ENCODE measurements around the gene TCP11L2.
"Not testable (repeated sequence)": the region's sequence is repeated elsewhere in the genome, so short reads cannot be mapped to it uniquely, and the experiment has no call there.

Gene TCP11L2

GRCh38 chr12:106309671-106310505, 7.4 kb downstream of the TCP11L2 start:
- DNase-seq = no peak

- no peak for DNase-seq
Observed at GRCh38 chr12:106310687-106311086, 8.2 kb downstream of the TCP11L2 start.

- no peak for DNase-seq
Observed at GRCh38 chr12:106311139-106311538, 8.6 kb downstream of the TCP11L2 start.

GRCh38 chr12:106313413-106313812, 10.9 kb downstream of the TCP11L2 start:
- not testable (repeated sequence) for DNase-seq

GRCh38 chr12:106315523-106315922, 13.0 kb downstream of the TCP11L2 start:
- no peak for DNase-seq

- DNase-seq = no peak
Observed at GRCh38 chr12:106317406-106318082, 15.0 kb downstream of the TCP11L2 start.

- DNase-seq = no peak
Observed at GRCh38 chr12:106321139-106321850, 18.8 kb downstream of the TCP11L2 start.

GRCh38 chr12:106323537-106323936, 21.0 kb downstream of the TCP11L2 start:
- no peak for DNase-seq

GRCh38 chr12:106327309-106327869, 24.9 kb downstream of the TCP11L2 start:
- no peak for DNase-seq

GRCh38 chr12:106328735-106329134, 26.2 kb downstream of the TCP11L2 start:
- DNase-seq = no peak

- DNase-seq = no peak
Observed at GRCh38 chr12:106329231-106329982, 26.9 kb downstream of the TCP11L2 start.

GRCh38 chr12:106331599-106331998, 29.1 kb downstream of the TCP11L2 start:
- DNase-seq = no peak

GRCh38 chr12:106332536-106332935, 30.0 kb downstream of the TCP11L2 start:
- DNase-seq = no peak

GRCh38 chr12:106333010-106333409, 30.5 kb downstream of the TCP11L2 start:
- no peak for DNase-seq

- no peak for DNase-seq
Observed at GRCh38 chr12:106333756-106334155, 31.2 kb downstream of the TCP11L2 start.

GRCh38 chr12:106341086-106341877, 38.7 kb downstream of the TCP11L2 start:
- no peak for DNase-seq

- DNase-seq = no peak
Observed at GRCh38 chr12:106342397-106343213, 40.1 kb downstream of the TCP11L2 start.

GRCh38 chr12:106343214-106343528, 40.6 kb downstream of the TCP11L2 start:
- DNase-seq = no peak

GRCh38 chr12:106344131-106344530, 41.6 kb downstream of the TCP11L2 start:
- DNase-seq = no peak

GRCh38 chr12:106345746-106346145, 43.2 kb downstream of the TCP11L2 start:
- DNase-seq = no peak

- DNase-seq = no peak
Observed at GRCh38 chr12:106348411-106348810, 45.9 kb downstream of the TCP11L2 start.
